ENCODE data around the gene IFITM2.

DNA sequence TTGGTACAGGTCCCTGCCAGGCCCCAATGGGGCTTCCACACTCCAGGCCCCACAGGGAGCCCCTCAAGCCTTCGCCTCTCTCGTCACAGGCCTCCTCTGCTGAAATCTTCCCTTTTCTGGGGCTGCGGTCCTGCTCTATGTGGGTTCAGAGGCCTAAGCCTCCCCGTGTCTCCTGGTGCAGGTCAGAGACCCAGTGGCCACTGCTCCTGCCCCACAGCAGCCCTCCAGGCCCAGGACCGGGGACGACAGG lies 18.9 kb downstream of the IFITM2 start:
- TF ChIP-seq CTCF (tag by site-specific recombination; IDR thresholded peaks at IDR 0.05) (no peak), ZNF157 (tag by site-specific recombination; IDR thresholded peaks at IDR 0.05) (no peak), ZNF621 (tag by site-specific recombination; IDR thresholded peaks at IDR 0.05) (no peak), ZNF76 (tag by site-specific recombination; IDR thresholded peaks at IDR 0.05; ENCODE audit: borderline replicate concordance, low read depth) (no peak)
